NK-92 (cell line): ENCODE data around the gene TULP4.
"Not testable (repeated sequence)": the region's sequence is repeated elsewhere in the genome, so short reads cannot be mapped to it uniquely, and the experiment has no call there.

Experiments
- DNase-seq: peaks from one replicate; lab custom pipeline; 2025; ENCODE audit not compliant: unreplicated experiment; lab: John Stamatoyannopoulos, UW

TULP4 gene

DNA sequence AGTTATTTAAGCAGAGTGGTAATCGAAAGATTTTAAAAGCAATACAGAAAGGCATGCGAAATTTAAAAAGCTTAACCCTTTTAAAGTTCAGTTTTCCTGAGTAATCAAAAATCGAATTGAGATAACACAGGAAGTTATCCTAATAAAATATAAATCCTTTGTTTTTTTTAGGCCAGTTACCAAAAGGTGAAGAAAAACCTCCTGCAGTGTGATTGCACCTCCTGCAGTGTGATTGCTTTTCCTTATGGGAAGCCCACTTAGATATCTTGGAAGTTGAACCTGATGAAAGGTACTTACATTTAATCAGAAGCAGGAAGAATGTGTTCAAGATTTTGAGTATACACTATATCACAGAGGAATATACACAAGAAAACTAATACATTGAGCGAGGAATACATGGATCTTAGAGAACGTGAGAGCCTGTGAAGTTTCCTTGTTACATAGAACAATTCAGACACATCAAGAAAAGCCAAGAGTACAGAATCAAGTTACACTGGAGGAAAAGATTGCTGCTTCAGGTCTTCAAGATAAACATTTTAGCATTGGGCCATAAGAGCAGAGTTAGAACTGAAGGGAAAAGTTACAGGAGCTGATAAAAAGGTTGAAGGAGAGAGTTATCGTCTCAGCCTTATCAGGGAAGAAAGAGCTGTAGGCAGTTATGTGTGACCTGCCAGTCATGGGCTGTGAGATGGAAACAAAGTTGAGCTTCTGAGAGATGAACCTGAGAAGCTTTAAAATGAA, 240.0 kb downstream of the TULP4 start:
- no peak for DNase-seq

DNA sequence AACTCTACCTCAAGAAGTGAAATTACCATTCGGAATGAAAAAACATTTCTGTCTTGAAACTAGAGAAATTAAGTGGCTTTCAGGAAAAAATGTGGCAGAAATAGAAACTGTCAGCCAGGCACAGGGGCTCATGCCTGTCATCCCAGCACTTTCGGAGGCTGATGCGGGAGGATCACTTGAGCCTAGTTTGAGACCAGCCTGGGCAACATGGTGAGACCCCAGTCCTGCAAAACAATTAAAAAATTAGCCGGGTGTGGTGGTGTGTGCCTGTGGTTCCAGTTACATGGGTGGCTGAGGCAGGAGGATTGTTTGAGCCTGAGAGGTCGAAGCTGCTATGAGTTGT, 240.5 kb downstream of the TULP4 start:
- no peak for DNase-seq

DNA sequence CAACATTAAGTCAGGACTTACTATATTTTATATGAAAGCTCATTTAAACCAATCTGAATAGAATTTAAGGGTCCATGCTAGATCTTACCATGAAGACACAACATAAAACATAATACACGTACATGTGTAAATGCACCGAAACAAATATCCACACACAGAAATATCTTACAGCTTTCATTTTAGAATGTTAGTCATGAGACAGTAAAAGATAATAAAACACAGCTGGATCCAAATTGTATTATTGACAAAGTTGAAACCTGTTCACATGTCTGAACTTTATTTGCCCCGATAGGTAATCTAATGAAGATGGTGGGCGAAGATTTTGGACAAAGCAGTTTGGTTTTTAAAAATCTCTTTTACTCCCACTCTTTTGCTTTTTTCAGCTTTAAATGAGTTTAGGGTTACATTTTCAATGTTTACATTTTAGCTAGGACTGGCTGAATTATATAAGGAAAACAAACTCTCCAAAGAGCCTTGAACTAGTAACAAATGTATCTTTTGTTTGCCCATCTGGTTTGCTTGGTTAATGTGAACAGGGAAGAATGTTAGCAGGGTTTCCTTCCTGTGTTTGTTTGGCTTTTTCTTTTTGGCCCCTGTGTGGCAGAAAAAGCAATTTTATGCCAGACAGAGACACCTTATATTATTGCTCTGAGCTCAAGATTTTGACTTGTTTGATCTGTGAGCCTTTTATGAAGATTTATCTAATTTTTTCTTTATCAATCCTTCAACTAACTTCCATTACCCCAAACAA, 242.5 kb downstream of the TULP4 start:
- DNase-seq, result no peak

DNA sequence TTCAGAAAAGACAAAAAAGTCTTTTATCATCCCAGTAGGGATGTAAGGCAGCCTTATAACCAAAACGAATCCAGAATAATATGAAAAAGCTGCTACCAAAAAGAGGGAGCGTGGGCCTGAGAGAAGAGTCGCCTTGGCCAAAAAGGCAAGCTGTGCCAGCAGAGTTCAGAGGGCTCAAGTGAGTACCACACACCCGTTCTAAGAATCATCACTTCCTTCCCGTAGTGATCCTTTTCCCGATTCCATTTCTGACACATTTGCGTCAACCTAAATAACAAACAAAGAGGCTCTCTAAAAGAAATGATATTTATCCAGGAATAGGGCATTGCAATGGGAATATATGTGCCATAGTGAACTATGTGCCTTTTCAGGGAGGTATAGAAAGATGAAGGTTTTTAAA, 243.8 kb downstream of the TULP4 start:
- no peak for DNase-seq

- not testable (repeated sequence) for DNase-seq
These were observed 244.8 kb downstream of the TULP4 start for GRCh38 chr6:158557110-158557509.

- no peak for DNase-seq
These were observed 245.7 kb downstream of the TULP4 start for GRCh38 chr6:158557927-158558326.

GRCh38 chr6:158558415-158559306, 246.4 kb downstream of the TULP4 start:
- DNase-seq, result no peak

- no peak for DNase-seq
These were observed 247.2 kb downstream of the TULP4 start for GRCh38 chr6:158559338-158559894.

- DNase-seq, result peak; percentile 13
These were observed 247.9 kb downstream of the TULP4 start, which contains the start of gene TMEM181 for GRCh38 chr6:158559895-158560835. TSS of gene TMEM181 (plus strand) at chr6:158560091. CDS start at chr6:158560225, 134 bp downstream.

GRCh38 chr6:158560836-158561320, 248.6 kb downstream of the TULP4 start:
- DNase-seq, result no peak
